GM12874 (cell line): ENCODE results near the gene CELF3.

ENCODE experiments used
- TF ChIP-seq, protein P1 (sequence below): IDR thresholded peaks from 2 replicates; pipeline ENCODE4 v1.5.1; 2011; ENCODE audit warnings: low read depth, mild to moderate bottlenecking, control low read depth, low read length, moderate library complexity; ENCODE audit not compliant: insufficient read depth

CELF3 gene

DNA sequence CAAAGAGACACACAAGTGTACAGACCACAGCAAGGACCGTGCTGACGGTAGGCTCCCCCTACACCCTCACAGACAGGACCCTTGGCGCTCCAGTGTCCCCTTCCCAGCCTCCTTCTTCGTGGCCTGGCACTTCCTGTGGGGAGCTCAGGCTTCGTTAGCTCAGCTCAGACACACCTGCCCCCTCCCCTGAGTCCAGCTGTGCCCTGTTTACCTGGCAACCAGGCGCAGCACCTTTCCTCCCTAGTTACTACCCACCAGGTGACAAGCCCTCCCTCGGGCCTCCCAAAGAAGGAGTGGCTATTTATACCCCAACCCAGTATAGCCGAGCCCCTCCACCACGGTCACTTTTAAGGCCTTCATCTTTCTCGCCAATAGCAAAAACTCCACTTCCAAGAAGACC, 4.7 kb downstream of the CELF3 start:
- TF ChIP-seq, protein P1, sequence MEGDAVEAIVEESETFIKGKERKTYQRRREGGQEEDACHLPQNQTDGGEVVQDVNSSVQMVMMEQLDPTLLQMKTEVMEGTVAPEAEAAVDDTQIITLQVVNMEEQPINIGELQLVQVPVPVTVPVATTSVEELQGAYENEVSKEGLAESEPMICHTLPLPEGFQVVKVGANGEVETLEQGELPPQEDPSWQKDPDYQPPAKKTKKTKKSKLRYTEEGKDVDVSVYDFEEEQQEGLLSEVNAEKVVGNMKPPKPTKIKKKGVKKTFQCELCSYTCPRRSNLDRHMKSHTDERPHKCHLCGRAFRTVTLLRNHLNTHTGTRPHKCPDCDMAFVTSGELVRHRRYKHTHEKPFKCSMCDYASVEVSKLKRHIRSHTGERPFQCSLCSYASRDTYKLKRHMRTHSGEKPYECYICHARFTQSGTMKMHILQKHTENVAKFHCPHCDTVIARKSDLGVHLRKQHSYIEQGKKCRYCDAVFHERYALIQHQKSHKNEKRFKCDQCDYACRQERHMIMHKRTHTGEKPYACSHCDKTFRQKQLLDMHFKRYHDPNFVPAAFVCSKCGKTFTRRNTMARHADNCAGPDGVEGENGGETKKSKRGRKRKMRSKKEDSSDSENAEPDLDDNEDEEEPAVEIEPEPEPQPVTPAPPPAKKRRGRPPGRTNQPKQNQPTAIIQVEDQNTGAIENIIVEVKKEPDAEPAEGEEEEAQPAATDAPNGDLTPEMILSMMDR, result no peak

DNA sequence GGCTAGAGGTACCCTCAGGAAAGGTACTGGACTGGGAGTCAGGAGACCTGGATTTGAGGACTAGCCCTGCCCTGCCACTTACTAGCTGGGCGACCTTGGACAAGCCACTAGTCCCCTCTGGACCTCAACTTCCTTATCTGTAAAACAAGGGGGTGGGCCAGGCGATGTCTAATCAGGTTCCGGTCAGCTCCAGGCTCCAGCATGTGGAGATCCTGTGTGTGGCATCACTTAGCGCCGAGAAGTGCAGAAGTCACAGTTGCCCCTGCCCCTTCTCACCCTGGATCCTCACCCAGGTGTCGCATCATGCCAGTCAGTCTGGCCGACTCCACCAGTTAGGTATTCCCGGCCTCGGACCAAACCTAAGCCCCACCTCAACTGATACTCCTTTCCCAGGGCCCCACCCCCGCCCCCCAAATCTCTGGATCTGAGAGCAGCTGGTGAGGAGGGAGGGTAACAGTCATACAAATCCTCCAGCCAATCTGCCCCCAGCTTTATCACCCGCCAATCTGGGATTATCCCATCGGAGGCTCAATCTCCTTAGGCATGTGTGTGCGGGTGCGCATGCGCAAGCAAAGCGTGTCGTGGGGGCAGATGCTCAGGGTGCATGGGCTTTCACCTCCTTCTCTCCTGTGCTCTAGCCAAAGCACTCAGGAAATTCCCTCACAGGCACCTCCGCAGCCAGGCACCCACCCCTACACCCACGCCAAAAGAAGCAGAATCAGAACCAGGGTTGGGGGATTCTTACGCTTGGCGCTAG, 5.4 kb downstream of the CELF3 start:
- TF ChIP-seq, protein P1, result no peak

DNA sequence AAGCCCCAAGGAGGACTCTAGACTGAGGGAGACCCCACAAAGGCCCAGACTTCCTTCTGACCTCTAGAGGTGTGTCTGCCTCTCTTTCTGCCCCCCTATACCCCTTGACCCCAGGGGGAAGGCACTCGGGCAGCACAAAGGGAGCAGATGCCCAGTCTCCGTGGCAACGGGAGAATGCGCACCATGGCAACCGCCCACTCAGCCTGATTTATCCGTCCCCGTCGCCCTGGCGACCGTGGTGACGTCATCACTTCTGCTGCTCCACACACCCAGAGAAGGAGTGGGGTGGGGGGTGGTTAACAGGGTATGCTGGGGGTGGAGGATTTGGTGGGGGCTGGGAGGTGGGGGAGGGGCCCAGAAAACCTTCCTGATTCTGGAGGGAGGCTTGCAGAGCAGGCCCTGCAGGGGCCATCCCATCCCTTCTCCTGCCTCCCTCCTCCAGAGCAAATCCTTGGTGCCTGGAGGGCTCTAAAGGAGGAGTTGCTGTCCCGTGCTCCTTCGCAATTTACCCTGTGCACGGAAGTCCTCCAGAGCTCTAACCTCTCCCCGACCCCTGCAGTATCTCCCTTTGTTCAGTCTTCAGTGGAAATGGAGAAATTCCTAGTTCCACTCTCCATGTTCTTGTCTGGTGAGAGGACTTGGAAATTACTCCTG, 6.3 kb downstream of the CELF3 start:
- TF ChIP-seq, protein P1, result no peak

DNA sequence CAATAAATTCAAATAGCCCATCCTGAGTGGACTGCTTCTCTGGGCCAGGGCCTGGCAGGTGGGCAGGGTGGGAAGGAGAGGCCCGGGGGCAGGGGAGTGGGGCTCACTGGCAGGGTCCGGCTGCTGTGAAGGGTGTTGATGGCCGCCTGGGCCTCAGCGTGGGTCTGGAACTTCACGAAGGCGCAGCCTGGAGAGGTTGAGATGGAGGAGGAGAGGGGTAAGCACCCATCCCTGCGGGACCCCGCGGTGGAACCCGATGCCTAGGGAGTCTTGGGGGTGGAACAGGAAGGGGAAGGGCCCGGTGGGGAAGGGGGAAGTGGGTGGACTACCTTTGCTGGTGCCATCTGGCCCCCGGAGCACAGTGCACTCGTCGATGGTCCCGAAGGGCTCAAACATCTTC, 7.7 kb downstream of the CELF3 start:
- TF ChIP-seq, protein P1, result no peak

DNA sequence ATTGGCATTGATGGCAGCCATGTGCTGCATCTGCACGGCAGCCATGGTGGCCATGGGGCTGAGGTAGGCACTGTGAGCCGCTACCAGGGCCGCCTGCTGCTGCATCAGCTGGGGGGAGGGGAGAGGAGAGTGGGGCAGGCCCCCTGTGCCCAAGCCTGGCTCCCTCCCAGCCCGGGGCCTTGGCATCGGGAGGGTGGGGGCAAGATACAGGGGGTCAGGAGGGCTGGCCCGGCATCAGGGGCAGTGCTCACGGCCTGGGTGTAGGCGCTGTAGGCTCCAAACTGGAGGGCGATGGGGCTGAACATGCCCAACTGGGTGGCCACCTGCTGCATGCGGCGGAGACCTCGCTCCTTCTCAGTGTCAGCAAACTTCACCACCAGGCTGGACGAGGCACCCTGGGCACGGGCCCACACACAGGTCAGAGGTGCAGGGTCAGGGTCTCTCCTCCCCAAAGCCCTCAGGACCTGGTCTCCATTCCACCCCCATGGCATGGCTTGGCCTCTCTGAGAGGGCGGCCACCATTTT, 9.0 kb downstream of the CELF3 start:
- TF ChIP-seq, protein P1, result no peak

DNA sequence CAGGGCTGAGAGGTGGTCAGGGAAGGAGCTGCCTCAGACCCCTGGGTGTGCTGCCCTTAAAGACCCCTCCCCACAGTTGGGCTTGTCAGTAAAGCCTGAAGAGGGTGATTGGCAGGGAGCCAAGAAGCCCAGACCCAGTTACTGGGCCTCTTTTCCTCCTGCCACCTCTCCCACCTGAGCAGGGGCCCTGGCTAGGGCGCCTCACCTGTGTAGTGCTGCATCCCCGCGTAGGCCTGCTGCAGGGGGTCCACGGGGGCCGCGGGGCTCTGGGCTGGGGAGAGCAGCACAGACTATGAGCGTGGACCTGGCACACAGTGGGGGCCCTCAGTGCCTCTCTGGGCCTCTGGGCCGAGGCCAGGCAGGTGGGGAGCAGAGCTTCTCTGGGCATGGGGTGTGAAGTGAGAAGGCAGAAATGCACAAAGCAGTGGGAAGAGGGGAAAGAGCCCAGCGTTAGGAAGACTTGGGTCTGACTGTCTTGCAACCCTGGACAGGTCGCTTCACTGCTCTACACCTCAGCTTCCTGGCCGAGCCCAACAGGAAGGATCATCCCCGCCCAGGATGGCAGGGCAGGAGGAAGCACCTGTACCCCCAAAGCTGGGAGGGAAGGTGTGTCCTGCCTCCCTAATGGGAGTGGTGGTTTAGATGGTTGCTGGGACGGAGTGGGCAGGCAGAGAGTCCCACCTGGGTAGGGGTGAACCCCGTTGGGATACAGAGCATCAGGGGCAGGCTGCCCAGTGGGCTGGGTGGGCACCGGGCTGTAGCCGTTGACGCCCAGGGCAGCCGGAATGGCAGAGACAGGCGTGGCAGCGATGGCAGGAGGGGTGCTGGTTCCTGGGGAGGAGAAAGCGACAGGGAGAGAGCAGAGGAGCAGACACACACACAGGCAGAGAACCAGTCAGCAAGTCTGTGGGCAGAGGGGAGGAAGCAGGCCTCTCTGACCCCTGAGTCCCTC, 9.9 kb downstream of the CELF3 start:
- TF ChIP-seq, protein P1, result no peak
